GM21526 (cell line): ENCODE measurements around the gene EEF2K.
"Not testable (repeated sequence)": the region's sequence is repeated elsewhere in the genome, so short reads cannot be mapped to it uniquely, and the experiment has no call there.

Experiments
- ATAC-seq: cut with Tn5 transposase; IDR thresholded peaks from one replicate; pipeline ENCODE4 v1.9.1; 2021; ENCODE audit warnings: moderate library complexity; ENCODE audit not compliant: unreplicated experiment, low FRiP score

The EEF2K gene

DNA sequence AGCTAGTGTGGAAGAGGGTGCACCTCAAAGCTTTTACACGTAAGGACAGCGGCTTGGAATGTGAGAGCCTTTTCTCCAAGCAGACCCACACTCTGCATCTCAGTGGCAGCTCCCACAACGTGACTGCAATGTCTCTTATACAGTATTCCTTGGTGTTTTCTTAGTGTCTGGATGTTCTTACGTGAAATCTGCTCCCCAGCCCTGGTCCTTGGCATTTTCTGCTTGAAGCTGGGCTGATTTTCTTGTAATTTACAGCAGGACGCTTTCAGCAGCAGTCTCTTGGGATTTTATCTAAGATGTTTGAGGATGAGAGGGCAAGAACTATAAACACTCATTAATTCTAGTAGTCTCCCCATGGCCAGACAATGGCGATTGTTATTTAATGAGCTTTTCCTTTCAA is 79.0 kb downstream of the EEF2K start:
- no peak for ATAC-seq

DNA sequence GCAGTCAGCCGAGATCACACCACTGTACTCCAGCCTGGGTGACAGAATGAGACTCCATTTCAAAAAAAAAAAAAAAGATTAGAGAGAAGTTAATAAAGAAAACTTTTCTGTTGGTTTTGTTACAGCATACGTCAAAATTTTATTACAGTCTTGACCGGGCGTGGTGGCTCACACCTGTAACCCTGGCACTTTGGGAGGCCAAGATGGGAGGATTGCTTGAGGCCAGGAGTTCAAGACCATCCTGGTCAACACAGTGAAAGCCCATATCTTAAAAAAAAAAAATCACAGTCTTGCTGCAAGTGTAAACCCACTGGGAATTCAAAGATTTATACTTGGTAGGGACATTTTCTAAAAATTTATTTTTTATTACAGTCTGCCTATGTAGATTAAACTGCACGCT is 84.9 kb downstream of the EEF2K start:
- no peak for ATAC-seq

DNA sequence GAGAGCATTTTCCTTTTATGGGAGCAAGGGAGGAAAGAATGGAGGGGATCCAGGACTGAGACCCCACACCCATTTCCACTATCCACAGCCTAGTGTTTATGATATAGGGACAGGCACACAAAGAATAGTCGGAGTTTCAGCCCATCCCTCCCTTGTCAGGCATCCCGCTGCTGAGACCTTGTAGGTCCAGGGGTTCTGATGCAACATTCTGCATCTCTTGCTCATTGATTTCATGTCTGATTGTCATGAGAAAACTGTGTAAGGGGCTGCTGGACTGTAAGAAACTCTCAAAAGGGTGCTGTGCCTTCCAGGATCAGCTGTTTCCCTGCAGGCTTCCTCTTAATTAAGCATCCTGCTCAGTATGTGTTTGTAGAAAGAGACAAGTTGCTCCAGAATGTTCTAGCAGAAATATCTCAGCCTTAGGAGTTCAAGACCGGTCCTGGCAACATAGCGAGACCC is 85.8 kb downstream of the EEF2K start:
- no peak for ATAC-seq

DNA sequence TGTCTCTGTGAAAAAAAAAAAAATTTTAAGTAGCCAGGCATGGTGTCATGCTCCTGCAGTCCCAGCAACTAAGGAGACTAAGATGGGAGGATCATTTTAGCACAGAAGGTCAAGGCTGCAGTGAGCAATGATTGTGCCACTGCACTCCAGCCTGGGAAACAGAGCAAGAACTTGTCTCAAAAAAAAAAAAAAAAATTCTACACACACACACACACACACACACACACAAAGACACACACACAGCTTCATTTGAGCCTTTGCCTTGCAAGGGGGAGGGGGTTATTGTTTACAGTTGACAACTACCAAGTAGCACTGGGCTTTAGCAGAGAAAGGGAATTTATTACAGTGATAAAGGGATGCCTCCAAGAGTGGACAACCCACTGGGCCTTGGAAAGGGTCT is 86.2 kb downstream of the EEF2K start:
- no peak for ATAC-seq

DNA sequence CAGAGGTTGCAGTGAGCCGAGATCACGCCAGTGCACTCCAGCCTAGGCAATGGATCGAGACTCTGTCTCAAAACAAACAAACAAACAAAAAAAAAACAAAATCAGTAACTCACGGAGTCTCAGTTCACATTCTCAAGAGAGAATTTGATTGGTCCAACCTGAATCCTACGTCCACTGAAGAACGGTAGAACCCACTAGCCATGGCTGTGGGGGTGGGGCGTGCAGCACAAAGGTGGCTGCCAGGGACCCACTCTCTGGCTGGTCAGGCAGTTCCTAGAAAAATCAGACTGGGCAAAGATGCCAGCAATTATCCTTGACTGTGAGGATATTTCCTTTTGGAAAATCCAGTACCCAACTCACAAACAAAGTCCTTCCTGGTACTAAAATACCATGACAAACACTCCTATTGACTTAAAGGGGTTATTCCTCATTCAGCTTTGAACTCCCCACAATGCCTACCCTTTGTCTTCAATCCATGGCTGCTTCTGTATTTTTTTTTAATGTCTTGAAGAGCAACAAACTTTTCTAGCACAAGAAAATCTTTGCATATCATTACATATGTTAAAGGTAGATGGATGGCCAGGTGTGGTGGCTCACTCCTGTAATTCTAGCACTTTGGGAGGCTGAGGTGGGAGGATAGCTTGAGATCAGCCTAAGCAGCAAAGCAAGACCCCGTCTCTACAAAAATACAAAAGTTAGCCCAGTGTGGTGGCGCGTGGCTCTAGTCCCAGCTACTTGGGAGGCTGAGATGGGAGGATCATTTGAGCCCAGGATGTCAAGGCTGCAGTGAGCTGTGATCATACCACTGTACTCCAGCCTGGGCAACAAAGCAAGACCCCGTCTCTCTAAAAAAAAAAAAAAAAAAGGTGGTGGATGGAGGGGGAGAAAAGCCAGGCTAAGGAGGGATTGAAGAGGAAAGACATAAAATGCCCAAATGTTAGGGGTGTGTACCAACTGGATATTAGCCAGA is 87.3 kb downstream of the EEF2K start:
- no peak for ATAC-seq

DNA sequence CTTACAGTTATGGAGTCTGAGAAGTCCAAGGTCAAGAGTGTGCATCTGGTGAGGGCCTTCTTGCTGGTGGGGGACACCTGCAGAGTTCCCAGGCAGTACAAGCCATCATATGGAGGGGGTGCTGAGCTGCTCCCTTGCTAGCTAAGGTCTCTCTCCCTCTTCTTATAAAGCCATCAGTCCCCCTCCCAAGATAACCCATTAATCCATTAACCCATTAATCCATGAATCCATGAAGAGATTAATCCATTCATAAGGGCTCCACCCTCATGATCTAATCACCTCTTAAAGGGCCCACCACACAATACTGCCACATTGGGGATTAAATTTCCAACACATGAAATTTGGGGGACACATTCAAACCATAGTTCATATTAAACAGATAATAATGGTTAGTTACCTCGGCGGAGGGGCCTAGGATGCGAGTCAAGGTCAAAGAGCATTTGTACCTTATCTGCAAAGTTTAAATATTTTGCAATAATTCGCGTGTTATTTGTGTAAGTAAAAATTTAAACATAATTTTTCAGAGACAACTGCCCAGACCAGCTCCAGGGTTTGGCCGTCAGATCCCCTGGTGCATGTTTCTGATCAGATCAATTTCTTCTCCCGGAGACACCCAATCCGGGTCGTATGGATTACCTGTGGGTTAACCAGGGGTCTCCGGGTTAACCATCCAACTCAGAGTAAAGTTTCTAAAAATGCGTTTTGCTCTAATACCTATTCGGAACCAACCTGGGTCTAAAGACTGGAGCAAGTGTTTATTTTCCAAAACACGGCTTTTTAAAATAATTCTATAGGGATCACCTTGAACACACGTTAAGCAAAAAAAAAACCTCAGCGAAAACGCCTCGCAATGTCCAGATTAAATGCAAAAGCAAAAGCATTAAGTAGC is 90.4 kb downstream of the EEF2K start:
- ATAC-seq = no peak

DNA sequence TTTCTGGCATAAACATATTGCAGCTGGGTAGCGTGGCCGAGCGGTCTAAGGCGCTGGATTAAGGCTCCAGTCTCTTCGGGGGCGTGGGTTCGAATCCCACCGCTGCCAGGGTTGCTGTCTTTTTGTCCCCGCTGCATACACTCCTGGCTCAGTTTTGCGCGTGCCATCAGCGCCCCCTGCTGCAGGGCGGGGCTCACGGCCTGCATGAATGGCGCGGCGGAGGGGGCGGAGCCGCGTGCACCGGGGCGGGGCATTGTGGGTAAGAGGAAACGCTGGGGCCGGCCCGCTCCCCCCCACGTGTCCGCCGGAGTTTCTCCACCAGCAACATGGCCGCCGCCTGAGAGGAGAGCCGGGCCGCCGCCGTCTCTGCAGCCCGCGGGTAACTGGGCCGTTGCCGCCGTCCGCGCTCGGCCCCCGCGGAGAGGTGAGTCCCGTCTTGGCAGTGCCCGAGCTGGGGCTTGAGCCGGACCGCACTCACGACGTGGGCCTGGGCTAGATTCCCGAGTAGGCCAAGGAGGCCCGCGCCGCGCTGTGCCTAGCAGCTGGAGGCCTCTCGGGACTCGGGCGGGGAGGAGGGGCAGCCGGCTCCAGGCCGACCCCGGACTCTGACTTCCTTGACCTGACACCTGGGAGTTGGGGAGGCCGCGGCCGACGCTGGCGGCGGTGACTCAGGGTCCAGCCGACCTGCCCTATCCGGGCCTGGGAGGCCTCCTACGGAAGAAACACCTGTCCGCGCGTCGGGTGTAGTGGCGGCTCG is 91.2 kb downstream of the EEF2K start, which contains the start of gene POLR3E:
POLR3E (plus strand) TSS at position 296 of the 757 bp plus-strand sequence. CDS start 5,560 bp downstream, outside the sequence.
- ATAC-seq = peak; percentile 75

DNA sequence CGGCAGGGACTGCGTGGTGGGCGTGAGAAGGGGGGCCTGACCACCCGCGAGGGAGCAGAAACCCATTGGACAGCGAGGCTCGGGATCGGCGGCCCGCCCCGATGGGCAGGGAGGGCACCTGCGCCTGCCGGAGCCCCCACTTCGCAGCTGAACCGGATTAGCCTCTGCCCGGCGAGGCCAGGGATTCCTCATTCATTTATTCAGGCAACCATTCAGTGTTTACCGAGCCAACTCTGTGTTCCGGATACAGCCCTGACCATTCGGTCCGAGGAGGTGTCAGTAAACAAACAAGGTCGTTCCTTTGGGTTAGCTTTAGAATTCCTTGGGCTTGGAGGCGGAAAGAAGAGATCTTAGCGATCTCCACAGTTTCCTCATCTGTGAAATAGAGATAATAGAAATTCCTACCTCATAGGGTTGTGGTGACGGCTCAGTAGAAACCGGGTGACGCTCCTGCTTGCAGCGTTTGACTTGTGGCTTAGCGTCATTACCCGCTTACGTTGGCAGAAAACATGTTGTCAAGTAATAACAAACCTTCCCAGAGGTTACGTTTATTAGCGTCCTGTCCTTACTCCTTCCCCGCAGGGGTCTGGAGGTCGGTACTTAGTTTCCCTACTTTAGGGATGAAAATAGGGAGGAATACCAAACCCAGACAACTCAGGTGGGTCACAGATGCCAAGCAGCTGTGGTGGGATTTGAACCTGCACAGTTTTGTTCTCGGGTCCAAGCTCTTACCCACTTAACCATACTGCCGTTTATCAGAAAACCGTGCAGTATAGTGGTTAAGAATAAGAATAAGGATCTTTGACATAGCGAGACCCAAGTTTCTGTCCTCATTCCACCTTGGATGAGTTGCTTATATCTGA is 92.0 kb downstream of the EEF2K start:
- peak; percentile 31 for ATAC-seq

DNA sequence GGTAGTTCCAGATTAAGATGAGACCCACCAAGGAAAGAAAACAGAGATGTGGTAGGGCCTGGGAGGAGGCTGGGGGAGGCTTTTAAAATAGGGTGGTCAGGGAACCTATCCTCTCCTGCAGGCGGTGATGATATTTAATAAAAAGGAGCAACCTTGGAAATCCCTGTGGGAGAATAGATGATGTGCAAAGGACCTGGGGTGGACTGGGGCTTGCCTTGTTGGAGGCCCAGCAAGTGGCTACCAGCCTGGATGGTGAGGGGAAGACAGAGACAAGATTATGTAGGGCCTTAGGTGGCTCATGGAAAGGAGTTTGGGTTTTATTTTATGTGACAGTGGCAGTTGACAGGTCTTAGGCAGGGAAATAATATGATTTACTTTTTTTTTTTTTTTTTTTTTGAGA is 93.0 kb downstream of the EEF2K start:
- no peak for ATAC-seq

DNA sequence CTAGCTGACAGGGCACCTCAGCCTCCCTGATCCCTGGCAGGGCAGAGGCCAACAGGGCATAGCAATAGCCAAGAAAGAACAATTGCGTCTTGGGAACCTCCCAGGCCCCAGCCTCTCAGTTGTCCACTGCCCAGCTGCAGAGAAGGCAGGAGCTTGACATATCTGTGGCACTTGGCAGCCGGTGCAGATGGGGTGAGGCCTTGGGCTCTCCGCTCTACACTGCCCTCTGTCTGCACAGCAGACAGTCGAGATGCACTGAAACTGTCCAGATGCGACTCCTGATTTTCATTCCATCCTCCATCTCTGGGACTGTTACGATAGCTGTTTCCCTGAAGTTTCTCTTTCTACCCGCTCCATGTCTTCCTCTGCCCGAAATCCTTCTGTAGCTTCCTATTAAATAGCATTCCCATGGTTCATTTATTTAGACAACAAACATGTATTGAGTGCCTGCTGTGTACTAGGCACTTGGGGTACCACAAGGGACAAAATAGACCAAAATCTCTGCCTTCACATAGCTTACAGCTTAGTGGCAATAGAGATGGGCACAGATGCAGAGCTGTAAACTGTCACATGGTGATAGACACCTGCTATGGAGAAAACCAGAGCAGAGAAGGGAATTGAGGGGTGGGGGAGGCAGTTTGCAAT is 94.5 kb downstream of the EEF2K start:
- ATAC-seq = no peak

DNA sequence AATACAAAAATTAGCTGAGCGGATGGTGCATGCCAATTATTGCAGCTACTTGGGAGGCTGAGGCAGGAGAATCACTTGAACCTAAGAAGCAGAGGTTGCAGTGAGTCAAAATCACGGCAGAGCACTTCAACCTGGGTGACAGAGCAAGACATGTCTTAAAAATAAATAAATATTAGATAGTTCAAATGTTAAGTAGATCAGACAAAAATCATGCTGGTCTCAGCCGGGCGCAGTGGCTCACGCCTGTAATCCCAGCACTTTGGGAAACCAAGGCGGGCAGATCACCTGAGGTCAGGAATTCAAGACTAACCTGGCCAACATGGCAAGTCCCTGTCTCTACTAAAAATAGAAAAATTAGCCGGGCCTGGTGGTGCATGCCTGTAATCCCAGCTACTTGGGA is 95.3 kb downstream of the EEF2K start:
- ATAC-seq = not testable (repeated sequence)

DNA sequence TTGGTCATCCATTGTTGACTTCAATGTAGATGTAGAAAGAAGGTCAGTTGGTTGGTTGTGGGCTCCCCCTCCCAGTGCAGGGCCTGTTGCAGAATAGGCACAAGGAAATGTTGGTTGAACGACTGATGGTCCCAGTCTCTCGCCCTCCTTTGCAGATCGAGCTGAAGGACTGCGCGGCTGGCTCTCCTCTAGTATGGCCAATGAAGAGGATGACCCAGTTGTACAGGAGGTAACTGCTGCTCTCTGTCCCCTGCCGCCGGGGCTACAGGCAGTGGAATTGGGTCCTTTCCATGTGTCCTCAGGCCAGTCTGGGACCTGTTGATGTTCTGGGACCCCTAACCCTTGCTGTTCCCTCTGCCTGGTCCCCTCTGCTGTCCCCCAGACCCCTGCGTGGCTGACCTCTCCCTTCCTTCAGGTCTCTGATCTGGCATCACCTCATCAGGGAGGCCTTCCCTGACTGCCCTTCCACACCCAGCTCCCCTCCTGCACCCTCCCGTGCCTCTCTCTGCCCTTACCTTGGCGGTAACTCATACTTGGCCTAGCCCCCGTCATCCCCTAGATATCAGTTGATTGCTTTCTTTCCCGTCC is 96.8 kb downstream of the EEF2K start:
- ATAC-seq = no peak

DNA sequence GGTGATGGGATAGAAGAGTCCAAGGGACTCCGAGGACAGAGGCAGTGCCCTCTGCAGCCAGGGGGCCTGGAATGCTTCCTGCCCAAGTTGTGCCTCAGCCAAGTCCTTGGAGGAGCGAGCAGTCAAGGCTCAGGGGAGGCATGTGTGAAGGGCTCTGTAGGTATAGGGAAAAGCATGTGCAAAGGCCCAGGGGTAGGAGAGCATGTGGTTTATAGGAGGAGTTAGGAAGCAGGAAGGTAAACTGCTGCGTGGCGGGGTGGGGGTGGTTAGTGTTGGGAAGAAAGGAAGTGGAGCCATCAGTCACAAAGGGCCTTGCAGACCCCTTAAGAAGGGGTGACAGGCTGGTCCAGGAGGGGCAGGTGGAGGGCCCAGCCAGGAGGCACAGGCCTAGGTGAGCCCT is 98.3 kb downstream of the EEF2K start:
- no peak for ATAC-seq

DNA sequence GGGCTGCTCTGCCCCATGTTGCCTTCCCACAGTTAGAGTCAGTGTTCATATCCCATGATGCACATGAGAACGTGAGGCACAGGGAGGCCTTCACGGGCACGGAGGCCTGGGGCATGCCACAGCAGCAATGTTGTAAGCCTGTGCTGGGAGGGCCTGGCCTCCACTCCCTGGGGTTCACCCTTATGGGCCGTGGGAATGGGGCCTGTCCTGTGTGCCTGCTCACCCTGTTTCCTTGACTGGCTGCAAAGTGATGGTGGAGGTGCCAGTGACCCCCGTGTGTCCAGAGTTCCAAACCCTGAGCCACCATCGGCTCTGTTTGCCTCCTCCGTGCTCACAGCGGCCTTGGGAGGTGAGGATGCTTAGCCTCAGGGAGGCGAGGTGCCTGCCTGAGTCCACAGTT is 100.7 kb downstream of the EEF2K start:
- ATAC-seq = no peak

DNA sequence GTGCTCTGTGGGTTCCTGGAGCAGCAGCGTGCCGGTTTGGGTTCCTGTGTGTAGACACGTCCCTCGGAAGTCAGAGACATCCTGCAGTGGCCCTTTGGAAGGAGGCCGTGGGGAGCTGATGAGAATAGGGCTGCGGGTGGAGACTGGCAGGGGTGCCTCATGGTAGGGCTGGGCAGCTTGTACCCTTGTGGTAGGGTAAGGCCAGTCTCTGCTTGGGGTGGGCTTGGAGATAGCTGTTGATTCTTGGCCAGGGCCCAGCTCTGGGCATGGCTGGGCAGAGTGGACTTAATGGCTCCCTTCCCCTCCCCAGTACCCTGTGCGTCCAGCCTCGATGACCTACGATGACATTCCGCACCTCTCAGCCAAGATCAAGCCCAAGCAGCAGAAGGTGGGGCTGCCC is 101.8 kb downstream of the EEF2K start:
- no peak for ATAC-seq

DNA sequence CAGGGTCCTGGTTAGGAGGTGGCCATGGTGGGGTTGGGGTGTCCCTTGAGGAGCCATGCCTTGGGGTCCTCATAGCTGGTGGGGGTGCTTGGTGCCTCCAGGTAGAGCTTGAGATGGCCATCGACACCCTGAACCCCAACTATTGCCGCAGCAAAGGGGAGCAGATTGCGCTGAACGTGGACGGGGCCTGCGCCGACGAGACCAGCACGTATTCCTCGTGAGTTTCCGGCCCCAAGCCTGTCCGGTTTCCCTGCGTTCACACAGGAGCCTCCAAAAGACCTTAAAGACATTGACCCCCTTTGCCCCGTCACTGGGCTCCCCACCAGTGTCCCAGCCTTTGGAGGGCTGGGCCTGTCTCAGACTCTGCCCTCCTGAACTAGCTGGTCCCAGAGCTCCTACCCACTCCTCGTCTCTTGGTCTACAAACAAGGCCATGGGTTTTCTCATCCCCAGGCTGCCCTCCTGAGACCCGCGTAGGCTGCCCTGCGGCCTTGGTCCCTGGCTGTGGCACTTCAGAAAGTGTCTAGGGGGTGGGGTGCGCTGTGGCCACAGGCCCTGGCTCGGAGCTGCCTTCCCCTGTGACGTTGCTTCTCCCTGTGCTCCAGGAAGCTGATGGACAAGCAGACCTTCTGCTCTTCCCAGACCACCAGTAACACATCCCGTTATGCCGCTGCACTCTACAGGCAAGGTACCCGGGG is 102.9 kb downstream of the EEF2K start:
- no peak for ATAC-seq

DNA sequence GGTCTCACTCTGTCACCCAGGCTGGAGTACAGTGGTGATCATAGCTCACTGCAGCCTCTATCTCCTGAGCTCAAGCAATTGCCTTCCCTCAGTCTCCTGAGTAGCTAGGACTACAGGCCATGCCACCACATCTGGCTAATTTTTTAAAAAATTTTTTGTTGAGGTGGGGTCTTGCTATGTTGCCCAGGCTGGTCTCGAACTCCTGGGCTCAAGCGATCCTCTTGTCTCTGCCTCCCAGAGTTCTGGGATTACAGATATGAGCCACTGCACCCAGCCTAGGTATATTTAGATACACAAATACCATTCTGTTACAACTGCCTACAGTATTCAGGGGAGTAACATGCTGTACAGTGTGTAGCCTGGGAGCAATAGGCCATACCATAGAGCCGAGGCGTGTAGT is 105.4 kb downstream of the EEF2K start:
- no peak for ATAC-seq
